Activated CD4-positive, CD25-positive, alpha-beta regulatory T cell treated with anti-CD3 and anti-CD28 coated beads, Interleukin-2, amount 50 U/mL, for 16 hours (primary cell): Measurements from ENCODE around the gene CYP4F8.
"Not testable (repeated sequence)": the region's sequence is repeated elsewhere in the genome, so short reads cannot be mapped to it uniquely, and the experiment has no call there.

Experiments used
- DNase-seq: peaks from one replicate; pipeline ENCODE4 v3.0.0-alpha.2; 2020; ENCODE audit warnings: low read depth, low spot score

The CYP4F8 gene

GRCh38 chr19:15644066-15644741, 29.2 kb downstream of the CYP4F8 start:
- DNase-seq: no peak

GRCh38 chr19:15644816-15645215, 29.8 kb downstream of the CYP4F8 start:
- no peak for DNase-seq

GRCh38 chr19:15649526-15649925, 34.5 kb downstream of the CYP4F8 start:
- DNase-seq: no peak

GRCh38 chr19:15650123-15650522, 35.1 kb downstream of the CYP4F8 start:
- DNase-seq: not testable (repeated sequence)

- DNase-seq: no peak
Observed at GRCh38 chr19:15651791-15652190, 36.8 kb downstream of the CYP4F8 start.

GRCh38 chr19:15652559-15653278, 37.7 kb downstream of the CYP4F8 start:
- DNase-seq: no peak

GRCh38 chr19:15656467-15656866, 41.4 kb downstream of the CYP4F8 start:
- DNase-seq: no peak

- no peak for DNase-seq
Observed at GRCh38 chr19:15663247-15663646, 48.2 kb downstream of the CYP4F8 start.

- no peak for DNase-seq
Observed at GRCh38 chr19:15666186-15666585, 51.2 kb downstream of the CYP4F8 start.

GRCh38 chr19:15666883-15667282, 51.9 kb downstream of the CYP4F8 start:
- no peak for DNase-seq

- no peak for DNase-seq
Observed at GRCh38 chr19:15669440-15669839, 54.4 kb downstream of the CYP4F8 start.

GRCh38 chr19:15669891-15670290, 54.9 kb downstream of the CYP4F8 start:
- no peak for DNase-seq

GRCh38 chr19:15671237-15671821, 56.3 kb downstream of the CYP4F8 start:
- DNase-seq: no peak

- no peak for DNase-seq
Observed at GRCh38 chr19:15671891-15672579, 57.0 kb downstream of the CYP4F8 start.

- DNase-seq: no peak
Observed at GRCh38 chr19:15672580-15673175, 57.7 kb downstream of the CYP4F8 start, which contains the start of gene CYP4F12. Gene CYP4F12, plus strand, starts transcription at chr19:15673087. Its CDS starts 443 bp downstream, at chr19:15673530.

GRCh38 chr19:15673176-15673654, 58.2 kb downstream of the CYP4F8 start:
- no peak for DNase-seq

GRCh38 chr19:15675560-15675959, 60.5 kb downstream of the CYP4F8 start:
- DNase-seq: no peak

- DNase-seq: no peak
Observed at GRCh38 chr19:15679089-15679488, 64.1 kb downstream of the CYP4F8 start.

- not testable (repeated sequence) for DNase-seq
Observed at GRCh38 chr19:15679865-15680264, 64.8 kb downstream of the CYP4F8 start.
